GM19438 (cell line): ENCODE data around the gene FHOD3.
"Not testable (repeated sequence)": the region's sequence is repeated elsewhere in the genome, so short reads cannot be mapped to it uniquely, and the experiment has no call there.

Source experiments
- ATAC-seq: cut with Tn5 transposase; IDR thresholded peaks from one replicate; pipeline ENCODE4 v1.9.1; 2021; ENCODE audit warnings: low read depth; ENCODE audit not compliant: unreplicated experiment

Gene FHOD3

DNA sequence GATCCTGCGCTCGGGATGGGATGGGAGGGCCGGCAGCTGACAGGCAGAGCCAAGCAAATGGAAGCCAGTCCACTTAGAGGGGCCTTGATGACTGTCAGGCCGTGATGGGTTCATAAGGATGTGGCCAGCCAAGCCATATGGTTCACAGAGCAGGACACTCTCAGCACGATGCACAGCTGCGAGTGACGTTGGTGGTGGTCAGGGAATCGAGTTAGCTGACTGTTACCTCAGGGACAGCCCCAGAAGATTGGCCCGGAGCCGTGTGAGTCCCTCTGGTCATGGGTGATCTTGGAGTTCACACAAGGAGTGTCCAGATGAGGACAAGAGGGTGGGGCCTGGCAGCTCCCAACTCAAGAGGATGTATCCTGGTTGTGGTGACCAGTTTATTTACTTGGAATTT lies 461.1 kb downstream of the FHOD3 start:
- ATAC-seq: no peak

DNA sequence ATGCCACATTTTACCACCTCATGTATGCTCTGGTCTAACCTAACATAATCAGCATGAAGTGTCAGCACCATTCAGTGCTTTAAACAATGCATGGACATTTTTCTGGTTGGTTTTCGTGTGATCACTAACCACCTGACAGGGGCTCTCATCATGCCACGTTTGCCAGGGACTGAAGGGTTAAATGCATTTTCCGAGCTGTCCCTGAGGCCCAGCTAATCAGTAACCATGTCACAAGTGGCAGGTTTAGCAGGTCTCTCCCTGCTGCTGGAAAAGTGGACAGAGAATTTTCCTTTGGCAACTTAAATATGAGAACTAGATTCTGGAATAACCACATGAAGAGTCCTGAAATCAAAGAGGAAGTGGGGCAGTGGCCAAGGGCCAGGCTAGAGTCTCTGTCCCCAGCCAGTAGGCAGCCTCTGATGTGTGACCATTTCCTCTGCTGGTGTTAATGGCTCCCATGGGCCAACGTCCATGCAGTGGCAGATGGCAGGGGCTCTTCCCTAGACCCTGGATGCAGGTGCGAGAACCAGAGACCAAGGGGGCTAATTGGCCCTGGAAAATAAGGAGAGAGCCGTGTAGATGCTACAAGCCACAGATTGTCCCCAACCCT lies 461.8 kb downstream of the FHOD3 start:
- ATAC-seq: no peak

DNA sequence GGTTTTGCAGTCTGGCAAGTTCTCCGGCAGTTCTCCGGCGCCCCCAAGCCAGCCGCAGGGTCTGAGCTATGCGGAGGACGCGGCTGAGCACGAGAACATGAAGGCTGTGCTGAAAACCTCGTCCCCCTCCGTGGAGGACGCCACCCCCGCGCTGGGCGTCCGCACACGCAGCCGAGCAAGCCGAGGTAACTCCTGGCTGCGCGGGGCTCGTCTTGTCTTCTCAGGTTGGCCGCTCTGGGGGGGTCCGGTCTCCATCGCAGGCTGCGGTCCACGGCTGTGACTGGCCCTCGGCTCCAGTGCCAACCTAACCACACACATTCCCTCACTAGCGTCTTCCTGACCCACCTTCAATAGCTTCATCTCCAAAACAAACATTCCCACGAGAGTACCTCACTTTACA lies 463.1 kb downstream of the FHOD3 start:
- no peak for ATAC-seq

DNA sequence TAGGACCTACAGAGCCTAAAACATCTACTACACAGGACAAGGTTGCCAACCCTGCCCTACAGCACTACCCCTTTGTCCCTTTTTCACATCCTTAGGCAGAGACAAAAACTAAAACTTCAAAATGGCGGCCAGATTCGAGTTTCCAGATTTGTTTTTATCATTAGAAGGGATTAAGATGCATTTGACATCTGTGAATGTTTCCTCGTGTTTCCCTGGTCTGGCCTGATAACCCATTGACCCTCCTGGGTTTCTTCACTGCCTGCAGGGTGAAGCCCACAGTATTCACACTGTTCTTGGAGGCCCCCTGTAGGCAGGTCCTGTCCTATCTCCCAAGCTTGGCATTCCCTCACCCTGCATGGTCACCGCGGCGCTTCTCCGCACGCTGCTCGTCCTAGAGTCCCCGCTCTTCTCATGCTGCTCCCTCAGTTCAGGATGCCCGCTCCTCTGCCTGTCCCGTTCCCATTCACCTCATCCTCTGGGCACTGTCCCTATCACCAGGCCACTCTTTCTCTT lies 463.7 kb downstream of the FHOD3 start:
- ATAC-seq: no peak

DNA sequence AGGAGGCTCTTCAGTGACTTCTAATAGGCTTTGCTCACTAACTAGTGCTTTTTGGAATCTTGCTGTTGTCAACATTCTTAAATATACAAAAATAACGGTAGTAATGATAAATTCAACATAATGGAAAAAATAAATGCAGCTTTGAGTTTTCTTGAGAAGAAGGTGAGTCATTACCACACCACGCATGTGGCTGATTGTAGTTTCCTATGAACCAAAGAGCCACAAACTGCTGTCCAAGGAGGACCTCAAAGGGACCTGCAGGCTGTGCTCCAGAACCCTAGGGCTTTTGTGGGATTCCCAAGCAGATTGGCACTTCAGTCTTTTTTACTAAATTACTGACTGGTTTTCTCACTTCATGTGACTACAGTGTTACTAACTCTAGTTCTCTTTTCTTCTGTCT lies 464.6 kb downstream of the FHOD3 start:
- ATAC-seq: no peak

DNA sequence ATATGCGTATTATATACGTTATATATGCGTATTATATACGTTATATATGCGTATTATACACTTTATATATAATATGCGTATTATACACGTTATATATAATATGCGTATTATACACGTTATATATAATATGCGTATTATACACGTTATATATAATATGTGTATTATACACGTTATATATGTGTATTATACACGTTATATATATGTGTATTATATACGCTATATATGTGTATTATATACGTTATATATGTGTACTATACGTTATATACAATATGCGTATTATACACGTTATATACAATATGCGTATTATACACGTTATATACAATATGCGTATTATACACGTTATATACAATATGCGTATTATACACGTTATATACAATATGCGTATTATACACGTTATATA lies 465.5 kb downstream of the FHOD3 start:
- ATAC-seq: not testable (repeated sequence)

DNA sequence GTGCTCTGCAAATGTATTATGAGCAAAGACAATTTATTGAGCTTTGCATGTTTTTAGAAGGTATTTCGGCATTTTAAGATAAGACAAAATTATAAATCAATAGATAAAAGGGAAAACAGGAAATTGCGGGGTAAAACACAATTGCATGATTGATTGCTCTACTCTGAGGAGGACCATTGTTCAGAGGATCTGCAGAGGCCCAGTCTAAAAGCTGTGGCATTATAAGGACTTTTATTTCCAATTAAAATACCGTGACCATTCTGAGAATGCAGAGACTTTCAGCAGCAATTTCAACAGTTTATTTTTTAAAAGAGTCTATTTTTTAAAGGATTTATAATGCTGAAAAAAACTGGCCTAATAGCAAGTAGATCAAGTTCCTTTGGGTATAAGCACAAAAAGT lies 469.3 kb downstream of the FHOD3 start:
- ATAC-seq: no peak

DNA sequence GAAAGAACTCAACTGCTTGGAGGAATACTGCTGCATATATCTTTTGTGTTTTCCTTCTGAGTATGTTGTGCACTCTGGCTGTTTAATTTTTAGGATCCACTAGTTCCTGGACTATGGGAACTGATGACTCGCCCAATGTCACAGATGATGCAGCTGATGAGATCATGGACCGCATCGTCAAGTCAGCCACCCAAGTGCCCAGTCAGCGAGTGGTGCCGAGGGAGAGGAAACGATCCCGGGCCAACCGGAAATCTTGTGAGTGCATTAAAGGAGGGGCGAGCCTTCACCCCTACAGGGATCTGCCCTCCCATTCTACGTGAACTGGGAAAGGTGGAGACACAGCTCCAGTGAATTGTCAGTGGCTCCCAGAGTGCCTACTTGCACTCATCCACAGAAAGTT lies 471.7 kb downstream of the FHOD3 start:
- ATAC-seq: no peak

DNA sequence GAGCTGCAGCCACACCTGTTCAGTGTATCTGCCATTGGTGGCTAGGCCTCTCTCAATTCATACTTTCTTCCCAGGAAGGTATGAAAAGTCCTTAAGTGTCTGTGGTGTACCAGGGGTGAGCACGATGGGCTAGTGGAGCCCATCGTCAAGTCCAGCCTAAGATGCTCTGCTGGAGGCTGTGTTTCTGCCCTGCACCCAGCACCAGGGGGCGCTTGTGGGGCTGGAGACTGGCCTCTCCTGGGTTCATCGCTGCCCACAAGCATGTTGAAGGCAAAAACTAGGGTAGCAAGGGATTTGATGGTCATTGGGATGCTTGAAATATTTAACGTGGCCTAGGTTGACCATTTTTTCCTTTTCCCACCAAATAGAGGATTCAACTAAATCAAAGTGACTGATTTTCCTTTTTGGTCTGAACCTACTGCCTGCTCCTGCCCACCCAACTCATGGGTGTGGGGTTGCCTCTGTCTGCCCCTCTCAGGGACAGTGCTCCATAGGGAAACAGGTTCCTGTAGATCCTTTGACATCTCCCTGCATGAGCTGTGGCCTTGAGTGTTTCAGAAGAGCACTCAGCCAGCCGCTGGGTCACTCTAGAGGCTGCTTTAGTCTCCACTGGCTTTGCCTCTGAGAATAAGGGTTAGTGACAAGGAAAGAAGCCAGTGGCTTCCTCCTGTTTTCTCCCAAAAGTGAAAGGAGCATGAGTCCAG lies 472.2 kb downstream of the FHOD3 start:
- ATAC-seq: no peak

DNA sequence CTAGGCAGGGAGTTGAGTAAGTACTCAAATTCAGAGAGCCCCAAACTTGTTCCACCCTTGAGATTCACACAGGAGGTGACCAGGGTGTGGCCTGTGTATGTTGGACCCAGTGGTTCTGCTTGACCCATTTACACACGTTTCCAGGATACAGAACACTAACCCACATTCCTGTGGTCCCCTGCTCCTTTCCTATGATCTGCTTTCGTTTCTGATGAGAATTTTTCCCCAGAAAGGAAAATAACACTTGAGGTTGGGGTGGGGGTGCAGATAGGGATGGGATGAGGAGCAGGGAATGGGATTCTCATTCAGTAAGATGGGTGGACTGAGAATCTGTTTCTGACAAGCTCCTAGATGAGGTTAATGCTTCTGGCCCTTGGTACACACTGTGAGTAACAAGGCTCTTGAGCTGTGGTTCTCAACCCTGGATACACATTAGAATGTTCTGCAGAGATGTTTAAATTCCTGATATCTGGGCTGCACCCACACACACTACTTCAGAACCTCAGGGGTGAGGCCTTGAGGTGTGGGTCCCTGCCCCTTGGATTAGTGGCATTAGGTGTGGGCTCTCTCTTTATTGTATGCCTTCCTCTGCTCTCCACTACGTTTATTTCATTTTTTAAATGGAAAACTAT lies 472.9 kb downstream of the FHOD3 start:
- ATAC-seq: no peak

DNA sequence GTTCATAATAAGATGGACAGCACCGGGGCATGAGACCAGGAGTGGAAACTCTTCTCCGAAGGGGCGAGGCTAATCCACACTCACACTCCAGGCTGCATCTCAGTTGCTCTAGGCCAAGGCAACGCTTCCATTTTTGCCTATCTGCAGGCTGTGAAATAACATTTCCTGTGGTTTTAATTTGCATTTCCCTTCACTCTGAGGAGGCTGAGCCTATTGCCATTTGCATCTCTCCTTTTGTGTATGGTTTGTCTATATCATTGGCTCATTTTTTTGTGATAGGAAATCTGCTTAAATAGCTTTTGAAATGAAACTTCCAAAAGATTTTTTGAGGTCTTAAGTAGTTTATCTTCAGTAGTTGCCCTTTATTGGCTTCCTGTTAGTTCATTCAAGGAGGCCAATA lies 473.7 kb downstream of the FHOD3 start:
- ATAC-seq: no peak

DNA sequence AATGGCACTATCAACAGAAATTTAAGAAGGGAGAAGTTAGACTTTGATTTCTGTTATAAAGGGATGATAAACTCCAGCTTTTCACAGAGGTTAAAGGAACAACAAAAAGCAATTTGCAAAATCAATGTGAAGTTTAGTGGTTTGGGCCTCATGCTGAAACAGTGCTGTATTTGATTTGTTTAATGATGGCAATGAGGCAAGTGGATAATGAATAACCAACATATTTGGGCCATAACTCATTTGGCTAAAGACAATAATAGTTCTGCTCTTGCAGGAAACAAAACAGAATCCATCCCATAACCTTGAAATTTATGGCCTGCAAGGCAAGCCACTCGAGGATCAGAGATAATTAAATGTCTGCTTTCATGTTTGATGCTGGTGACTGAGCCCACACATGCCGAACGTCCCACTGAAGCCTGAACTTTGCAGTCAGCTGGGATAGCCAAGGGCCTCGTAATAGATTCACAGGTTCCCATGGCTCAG lies 474.8 kb downstream of the FHOD3 start:
- no peak for ATAC-seq

DNA sequence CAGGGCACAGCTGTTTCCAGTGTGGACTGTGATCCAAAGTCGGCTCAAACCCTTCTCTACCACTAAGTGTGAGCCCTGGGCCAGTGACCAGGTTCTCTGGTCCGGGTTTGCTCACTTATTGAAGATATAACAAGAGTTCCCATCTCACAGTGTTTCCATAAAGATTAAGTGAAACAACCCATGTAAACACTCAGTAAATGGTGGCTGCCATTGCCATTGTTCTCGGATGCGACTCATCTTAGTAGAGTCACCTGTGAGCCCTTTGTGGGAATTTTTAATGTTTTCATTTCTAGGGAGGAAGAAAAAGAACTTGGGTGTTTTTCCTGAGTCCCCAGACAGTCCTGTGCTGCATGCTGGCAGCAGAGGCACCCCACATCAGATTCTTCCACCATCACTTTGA lies 477.9 kb downstream of the FHOD3 start:
- no peak for ATAC-seq

DNA sequence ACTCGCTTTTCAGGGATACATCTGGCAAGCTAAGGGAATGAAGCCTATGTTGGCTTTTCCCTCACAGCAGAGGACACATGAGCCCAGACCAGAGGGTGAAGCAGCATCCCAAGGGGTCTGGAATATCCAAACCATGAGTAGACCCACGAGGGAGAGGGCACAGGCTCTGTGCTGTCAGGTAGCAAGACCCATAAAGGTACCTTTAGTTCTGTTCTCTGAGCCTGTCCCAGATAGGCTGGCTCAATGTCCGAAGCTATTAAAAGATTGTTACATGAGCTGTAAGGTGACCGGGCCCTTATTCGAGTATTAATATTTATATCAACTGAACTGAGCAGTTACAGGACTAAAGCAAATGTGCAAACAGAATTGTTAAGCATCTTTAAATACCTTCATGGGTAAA lies 479.1 kb downstream of the FHOD3 start:
- ATAC-seq: no peak

DNA sequence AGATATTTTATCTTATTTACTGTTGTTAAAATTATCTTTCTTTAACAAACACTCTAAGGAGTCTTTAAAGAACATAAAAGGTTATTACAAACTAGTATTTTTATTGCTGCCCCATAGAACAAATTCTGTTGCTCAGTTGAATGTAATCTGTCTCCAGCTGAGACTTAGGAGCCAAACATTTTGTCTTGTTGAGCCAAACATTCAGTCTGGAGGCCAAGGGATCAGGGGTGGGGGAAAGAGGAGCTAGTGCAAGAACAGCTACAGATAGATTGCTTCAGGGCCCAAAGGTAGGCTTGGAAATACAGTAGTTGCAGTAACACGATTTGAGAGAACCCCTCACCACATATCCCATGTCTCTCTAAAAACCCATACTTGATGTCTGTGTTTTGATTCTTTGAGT lies 480.1 kb downstream of the FHOD3 start:
- ATAC-seq: no peak

DNA sequence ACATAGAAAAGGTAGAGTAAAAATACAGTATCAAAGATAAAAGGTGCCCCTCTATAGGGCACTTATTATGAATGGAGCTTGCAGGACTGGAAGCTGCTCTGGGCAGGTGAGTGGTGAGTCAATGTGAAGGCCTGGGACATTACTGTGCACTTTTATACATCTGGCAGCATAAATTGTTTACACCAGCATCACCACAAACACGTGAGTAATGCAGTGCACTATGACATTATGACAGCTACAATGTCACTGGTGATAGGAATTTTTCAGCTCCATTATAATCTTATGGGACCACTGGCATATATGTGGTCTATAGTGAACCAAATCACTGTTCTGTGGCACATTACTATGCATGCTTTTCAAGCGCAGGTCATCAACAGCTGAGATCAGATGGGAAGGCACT lies 483.2 kb downstream of the FHOD3 start:
- no peak for ATAC-seq

DNA sequence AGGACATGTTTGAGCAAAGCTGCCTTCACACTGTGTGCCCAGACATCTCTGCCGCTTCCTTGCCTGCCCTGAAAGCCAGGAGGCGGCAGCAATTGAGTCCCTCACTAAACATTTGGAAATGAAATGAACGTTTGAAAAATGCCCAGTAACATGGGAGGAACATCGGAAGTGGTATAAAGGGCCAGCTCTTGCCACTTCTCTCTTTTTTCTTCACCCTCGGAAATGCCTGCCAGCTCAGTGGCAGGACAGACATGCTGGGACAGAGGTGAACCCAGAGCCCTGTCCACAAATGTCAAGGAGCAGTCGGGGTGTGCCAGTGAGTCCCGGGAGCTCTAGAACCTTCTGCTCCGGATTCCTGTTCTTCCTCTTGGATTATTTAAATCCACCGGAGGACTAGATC lies 485.2 kb downstream of the FHOD3 start:
- no peak for ATAC-seq

DNA sequence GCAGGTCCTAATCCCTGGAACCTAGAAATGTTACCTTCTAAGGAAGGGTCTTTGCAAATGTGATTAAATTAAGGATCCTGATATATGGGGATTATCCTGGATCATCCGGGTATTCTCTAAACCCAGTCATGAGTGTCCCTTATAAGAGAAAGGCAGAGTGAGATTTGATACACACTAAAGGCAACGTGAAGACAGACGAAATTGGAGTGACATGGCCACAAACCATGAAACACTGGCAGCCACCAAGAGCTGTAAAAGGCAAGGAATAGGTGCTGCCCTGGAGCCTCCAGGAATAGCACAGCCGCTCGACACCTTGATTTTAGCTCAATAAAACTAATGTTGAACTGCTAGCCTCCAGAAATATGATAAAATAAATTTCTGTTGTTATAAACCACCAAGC lies 486.3 kb downstream of the FHOD3 start:
- ATAC-seq: no peak

DNA sequence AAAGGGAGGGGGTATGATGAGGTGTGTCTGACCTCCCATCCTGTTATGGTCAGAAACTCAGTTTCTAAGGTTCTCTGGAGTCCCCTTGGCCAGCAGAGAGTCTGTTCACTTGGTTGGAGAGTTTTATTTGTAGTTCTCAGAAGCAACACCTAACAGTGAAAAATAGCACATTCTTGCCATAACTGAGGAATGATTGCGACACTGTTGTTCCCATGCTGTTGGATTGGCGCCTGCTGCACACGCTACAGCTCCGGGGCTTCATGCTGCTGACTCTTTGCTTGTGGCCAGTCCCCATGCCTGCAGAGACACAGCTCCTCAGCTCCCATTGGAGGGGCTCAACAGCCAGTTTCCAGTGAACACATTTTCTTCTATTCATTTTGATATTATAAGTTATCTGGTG lies 489.2 kb downstream of the FHOD3 start:
- ATAC-seq: no peak

DNA sequence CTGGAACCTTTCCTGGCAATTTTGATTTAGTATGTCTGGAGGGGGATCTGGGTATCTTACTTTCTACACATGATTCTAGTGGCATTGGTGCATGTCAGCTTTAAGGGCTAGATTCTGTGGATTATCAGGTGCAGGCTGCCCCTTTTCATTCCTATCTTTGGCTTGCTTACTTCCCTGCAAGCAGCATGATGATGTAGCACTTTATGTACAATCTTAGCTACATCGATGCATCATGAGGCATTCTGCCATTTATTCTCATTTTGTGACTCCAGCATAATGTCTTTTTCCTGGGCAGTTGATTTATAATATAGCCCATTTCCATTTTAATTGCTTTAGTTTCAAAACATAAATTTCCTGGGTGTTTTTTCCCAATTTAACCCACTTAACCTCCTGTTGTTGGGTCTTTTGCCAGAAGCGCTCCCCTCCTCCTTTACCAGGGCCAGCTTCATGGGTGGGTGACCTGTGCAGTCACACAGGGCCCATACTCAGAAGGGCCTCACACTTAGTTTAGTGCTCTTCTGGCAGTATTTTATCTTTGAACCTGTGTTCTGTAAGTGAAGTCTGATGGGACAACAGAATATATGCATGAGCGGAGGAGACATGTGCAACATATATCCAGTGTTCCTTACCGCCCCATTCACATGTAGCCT lies 495.2 kb downstream of the FHOD3 start:
- ATAC-seq: no peak

DNA sequence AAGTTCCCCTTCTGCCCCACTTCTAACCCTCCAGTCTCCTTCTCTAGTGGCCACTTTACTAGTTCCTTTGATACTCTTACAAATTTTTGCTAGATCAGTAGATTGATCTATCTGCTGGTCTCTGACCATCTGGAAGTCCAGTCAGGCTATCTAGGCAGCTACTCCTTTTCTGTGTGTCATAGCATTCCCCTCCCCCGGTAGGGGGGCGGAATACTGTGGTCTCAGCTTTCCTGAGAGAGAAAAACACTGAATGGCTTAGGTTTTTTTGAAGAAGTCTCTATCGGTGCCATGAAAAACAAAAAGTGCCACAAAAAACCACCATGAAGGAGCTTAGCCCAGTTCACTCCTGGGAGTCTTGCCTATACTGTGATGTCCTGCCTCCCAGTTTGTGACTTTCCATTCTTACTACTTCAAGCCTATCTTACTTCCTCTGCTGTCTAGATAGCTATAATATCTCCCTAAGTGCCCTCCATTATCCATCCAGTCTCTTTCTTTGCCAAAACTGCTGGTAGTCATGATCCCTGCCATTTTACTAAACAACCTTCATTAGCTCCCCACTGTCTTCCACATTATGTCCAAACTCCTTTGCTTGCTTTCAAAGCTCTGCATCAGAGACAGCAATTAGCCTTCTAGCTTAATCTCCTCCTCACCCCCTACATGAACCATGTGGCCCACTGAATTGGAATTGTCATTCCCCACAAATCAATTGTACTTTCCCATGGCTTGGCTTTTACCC lies 501.4 kb downstream of the FHOD3 start:
- ATAC-seq: no peak
